ENCODE measurements around the gene CHST2.
A peak's percentile ranks its signal among the peaks of the same experiment; 100 is the strongest.

CHST2 gene

DNA sequence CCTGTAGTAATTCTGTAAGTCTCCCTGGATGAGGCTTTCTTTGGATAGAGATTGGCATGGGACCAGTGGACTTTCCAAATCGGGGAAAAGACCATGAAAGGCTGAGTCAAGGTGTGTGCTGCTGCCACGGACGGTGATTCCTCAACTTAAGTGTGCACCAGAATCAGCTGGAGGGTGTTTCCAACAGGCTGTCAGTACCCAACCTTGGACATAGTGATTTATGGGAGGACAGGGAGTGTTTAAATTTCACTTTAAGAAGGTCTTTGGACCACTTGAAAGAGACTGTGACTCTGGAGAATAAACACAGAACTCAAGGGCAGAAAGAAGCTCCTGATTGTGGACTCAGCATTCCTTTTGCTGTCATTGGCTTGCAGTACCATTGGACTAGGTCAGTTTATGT, 20.4 kb upstream of the CHST2 start:
- DNase-seq: no peak

DNA sequence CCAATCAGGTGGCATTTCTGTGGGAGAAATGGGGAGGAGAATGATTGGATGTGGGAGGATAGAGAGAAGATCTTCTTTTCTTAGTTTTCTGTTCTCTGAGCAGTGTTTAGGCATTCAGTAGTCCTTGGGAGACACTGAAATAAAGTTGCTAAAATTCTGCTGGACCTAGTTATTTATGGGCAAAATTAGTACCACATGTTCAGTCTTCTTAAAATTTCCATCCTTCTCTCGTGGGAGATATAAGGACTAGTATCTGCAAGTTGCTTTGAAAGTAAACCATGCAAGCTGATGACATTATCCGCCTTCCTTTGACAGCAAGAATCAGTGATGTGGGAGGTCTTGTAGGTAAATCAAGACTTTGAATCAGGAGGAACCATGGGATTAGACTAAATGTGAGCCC, 19.9 kb upstream of the CHST2 start:
- no peak for DNase-seq

DNA sequence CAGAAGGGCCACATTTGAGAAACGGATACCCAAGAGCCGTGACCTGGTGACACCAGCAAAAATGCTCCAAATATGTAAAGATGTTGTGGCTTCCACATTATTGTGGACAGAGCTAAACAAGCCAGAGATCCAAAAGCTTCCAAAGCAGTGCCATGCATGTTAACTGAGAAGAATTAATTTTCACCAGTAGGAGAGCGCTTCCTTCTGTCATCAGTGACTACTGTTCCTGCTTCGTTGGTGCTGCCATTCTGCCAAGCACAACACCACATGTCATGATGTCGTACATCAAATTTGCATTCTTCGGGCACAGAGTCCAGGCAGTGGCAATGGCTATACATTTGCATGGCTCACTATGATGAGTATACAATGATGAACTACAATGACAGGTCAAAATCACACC, 19.1 kb upstream of the CHST2 start:
- no peak for DNase-seq

DNA sequence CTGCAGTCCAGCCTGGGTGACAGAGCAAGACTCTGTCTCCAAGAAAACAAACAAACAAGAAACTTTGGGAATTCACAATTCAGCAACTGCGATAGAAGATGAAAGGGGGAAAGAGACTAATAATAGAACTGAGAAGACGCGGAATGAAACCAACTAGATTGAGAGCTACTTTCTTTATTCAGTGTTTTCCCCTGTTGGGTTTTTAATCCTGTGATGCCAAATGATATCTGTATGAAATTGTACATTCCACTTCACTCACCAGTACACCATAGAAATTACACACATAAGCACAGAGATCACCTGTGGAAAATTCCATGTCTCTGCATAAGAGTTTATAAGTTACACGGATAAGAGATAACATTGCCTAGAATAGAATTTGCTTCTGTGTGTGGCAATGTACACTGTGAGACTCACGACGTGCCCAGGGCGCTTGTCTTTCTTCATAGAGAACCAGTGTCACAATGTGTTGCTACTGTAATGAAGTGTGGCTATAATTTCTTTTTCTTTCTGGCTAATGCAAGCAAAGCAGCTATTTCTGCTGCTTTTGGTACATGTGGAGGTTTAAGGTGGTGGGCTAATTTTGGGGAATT, 17.7 kb upstream of the CHST2 start:
- DNase-seq: no peak

DNA sequence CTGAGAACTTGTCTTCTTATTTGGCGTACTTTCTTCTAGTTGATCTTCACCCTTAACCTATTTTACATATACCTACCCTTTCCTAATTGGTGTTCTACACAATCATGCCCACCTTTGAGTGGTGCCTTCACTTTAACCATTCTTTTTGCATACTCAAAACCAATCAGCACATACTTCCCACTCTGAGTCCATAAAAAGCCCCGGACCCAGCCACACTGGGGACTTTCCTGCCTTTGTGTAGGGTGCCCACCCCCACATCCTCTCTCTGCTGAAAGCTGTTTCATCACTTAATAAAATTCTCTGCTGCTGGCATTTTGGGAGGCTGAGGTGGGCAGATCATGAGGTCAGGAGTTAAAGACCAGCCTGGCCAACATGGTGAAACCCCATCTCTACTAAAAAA, 15.9 kb upstream of the CHST2 start:
- DNase-seq: no peak

DNA sequence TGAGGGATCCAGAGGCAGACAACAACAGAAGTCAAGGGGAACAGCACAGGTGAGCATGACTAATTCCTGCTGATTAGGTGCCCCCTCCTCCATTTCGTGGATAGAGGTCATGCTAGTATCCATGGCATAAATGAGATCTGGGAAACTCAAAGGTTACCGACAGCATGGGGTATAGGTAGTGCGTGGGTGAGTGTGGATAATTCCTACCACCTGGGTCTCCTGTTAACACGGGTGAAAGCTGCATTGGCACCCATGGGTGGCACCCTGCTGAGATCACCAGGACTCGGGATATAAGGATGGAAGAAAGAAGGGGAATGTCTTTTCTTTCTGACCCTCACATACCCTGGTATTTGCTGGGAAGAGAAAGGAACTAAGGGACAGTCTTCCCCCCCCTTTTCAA, 14.4 kb upstream of the CHST2 start:
- no peak for DNase-seq

DNA sequence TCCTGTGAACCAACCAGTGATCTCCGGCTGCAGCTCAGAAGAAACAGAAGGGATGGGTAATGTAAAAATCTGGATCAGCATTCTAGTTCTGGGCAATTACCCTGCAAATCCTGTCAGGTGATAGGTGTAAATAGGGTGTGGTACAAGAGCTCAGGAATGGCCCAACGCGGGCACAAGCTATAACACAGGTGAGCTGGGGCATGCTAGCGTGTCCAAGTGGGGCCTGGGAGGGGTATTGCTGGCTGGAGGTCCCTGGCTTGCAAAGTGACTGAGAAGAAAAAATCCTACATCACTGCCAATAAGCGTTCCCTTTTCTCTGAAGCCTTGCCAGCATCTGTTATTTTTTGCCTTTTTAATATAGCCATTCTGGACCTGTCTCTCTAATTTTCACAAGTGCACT, 9.7 kb upstream of the CHST2 start:
- DNase-seq: no peak

DNA sequence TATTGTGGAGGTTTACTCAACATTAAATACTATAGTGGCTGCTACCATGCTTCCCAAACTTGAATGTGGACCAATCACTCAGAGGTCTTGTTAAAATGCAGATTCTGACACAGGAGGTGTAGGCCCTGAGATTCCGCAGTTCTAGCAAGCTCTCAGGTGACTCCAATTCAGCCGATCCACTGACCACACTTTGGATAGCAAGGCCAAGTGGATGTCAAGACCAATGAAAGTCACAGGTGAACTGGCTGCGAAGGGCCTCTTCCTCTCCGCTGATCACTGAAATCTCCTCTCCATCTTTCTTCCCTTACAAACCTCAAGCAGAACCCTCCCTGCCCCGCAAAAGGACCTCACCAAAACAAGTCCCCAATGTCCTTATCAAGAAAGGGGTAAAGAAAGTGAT, 9.2 kb upstream of the CHST2 start:
- DNase-seq: no peak

DNA sequence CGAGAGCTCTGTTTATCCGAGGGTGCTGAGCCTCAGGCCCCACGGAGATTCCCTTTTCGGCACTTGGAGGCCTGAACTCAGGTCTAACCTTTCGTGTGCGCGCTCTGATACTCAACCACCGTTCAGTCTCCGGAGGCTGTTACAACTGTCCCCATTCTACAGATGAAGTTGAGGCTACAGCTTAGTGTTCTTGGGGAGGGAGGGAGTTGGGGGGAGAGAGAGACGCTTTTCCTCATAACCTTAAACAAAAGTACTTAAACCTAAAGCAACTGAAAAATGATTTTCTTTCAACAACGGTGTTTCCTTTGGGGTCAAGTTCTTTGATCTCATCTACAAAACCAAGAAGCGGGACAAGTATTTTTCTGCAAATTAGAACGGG, 952 bp upstream of the CHST2 start:
- no peak for DNase-seq

DNA sequence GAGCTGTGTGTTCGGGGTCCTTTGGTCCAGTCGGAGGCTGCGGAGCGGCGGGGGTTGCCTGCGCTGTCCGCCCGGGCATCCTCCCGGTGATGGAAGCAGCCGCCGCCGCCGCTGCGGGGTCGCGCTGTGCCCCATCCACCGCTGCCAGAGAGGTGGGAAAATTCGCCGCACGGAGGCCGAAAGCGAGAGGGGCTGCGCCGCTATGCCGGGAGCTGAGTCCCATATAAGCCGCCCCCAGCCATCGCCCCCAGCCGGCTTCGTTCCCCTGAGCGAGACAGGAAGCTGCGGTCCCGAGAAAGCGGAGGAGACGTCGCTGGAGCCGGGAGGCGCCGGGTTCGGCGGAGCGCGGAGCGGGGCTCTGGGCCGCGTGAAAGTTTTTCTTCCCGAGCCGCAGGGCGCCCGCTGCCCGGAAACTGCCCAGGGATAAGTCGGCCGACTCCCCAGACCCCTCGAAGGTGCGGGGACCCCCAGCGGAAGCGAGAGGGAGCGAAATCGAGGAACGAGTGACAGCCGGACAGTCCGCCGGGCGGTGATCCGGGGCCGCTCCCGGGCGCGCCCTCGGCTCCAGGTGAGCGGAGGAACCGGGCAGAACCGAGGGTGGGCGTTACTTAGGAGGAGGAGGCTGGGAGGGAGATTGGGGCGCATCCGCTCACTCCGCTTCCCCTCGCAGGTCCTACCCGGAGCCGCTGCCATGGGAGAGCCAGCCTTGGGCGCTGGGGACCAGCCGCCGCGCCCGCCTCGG, 574 bp downstream of the CHST2 start:
- peak; percentile 27 to 33 for DNase-seq

DNA sequence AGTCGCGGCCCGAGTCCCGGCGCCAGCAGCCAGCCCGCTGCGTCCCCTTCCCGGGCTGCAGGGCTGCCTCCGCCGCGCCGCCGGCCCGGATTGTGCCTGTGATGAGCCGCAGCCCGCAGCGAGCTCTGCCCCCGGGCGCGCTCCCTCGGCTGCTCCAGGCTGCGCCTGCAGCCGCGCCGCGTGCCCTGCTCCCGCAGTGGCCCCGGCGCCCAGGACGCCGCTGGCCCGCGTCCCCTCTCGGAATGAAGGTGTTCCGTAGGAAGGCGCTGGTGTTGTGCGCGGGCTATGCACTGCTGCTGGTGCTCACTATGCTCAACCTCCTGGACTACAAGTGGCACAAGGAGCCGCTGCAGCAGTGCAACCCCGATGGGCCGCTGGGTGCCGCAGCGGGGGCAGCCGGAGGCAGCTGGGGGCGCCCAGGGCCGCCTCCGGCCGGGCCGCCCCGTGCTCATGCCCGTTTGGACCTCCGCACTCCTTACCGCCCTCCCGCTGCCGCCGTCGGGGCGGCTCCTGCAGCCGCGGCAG, 1.2 kb downstream of the CHST2 start:
- DNase-seq: peak; percentile 21 to 34

DNA sequence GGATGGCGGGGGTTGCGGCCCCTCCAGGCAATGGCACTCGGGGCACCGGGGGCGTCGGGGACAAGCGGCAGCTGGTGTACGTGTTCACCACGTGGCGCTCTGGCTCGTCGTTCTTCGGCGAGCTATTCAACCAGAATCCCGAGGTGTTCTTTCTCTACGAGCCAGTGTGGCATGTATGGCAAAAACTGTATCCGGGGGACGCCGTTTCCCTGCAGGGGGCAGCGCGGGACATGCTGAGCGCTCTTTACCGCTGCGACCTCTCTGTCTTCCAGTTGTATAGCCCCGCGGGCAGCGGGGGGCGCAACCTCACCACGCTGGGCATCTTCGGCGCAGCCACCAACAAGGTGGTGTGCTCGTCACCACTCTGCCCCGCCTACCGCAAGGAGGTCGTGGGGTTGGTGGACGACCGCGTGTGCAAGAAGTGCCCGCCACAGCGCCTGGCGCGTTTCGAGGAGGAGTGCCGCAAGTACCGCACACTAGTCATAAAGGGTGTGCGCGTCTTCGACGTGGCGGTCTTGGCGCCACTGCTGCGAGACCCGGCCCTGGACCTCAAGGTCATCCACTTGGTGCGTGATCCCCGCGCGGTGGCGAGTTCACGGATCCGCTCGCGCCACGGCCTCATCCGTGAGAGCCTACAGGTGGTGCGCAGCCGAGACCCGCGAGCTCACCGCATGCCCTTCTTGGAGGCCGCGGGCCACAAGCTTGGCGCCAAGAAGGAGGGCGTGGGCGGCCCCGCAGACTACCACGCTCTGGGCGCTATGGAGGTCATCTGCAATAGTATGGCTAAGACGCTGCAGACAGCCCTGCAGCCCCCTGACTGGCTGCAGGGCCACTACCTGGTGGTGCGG, 1.9 kb downstream of the CHST2 start:
- DNase-seq: peak; percentile 58 to 68

DNA sequence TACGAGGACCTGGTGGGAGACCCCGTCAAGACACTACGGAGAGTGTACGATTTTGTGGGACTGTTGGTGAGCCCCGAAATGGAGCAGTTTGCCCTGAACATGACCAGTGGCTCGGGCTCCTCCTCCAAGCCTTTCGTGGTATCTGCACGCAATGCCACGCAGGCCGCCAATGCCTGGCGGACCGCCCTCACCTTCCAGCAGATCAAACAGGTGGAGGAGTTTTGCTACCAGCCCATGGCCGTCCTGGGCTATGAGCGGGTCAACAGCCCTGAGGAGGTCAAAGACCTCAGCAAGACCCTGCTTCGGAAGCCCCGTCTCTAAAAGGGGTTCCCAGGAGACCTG, 2.5 kb downstream of the CHST2 start:
- no peak for DNase-seq

DNA sequence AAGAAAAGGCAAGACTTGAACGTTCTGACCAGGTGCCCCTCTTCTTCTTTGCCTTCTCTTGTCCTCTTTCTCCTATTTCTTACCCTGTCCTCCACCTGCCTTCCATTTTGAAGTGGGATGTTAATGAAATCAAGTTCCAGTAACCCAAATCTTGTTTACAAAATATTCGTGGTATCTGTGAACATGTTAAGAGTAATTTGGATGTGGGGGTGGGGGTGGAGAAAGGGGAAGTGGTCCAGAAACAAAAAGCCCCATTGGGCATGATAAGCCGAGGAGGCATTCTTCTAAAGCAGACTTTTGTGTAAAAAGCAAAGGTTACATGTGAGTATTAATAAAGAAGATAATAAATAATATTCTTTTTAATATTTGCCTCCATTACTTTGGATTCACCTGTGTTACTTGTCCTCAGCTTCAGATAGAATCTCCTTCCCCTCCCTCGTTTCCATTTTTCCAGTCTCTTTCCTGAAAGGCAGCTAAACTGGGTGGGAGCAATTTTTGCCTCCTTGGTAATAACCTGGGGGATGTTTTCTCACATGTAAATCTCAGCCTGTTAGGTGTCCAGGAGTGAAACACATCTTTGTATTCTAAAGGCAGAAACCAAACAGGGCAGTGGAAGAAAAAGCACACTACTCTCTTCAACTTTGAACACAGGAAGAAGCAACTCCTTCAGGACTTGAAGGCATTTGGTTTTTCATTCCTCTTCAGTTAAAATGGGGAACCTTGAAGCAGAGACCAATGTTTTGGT, 3.2 kb downstream of the CHST2 start:
- no peak for DNase-seq

DNA sequence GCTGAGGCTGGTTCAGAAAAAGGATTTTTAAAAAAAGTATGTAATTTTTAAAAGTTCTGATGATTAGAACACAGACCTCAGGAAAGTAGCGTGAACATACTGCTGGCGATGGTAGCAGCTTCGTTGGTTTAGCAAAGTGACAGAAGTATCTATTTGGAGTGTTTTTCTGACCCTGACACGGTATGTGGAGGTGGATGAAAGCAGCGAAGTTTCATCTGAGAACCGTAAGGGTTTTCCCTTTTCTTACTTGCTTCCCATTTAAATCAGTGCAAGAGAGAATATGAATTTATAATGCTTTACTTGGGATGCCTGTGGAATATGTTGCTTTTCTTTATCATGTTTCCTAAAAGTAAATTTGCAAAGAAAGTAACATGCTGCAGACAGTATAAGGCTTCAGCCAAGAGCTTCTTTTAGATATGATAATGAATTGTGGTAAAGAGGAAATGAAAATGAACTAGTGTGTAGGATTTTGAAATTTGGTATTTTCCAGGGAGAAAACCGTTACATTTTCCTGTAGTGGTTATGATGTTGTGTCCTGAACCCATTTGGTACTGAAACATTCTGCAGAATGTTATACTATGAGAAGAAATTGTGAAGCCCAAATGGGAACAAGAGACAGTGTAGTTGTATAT, 3.9 kb downstream of the CHST2 start:
- DNase-seq: no peak

DNA sequence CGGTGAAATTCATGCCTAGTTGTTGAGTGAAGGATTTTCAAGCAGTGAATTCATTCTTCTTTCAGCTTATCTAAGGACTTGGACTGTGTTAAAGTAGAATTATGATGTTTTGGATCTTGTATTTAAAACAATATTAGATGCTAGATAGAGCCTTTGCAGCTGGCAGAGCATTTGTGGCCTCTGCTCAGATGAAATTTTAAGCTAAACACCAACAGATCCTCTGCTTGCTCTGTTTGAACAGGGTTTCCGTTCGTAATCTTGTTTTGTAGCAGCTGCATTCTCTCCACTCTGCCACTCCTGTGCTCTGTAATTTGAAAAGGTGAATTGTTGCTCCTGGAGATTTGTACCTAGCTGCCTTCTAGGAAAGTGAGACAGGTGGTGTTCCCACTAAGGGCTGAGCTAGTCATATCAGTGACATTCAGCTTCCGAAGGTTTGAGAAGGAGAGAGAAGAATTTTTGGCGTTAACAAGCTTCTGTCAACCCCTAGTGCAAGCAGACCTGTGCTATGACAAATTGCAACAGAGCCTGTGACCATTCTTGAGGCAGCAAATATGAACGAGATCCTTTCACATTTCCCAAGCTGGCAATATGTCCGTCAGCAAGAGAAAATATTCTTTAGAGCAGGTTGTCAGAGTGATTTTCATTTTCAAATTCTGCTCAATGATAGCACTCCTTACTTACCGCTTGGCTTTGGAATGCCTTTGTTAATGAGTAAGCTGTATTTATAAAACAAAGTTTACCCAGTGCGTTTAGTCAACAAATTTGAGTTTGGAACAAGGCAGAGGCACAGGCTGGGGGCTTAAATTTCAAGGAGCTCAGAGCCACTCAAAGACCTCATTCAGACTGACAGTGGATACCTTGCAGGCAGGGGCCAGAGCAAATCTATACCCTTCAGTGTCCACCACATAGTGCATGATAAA, 5.3 kb downstream of the CHST2 start:
- DNase-seq: no peak

DNA sequence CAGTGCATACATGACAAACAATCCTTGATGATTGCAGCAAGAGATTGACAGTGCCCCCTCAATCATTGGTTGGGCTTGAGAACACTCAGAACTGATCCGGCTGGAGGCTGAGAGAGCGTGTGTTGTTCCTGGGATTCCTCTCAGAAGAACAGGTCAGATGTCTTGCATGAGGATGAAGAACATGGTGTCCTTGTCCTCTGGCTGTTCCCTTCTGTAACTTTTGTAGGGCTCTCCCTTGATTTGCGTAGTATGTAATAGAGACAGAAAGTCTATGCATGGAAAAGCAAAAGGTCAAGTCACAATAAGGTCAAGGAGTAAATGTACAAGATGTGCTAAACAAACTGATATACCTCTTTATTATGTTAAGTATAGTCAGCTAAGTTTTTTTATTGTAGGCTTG, 8.2 kb downstream of the CHST2 start:
- no peak for DNase-seq

DNA sequence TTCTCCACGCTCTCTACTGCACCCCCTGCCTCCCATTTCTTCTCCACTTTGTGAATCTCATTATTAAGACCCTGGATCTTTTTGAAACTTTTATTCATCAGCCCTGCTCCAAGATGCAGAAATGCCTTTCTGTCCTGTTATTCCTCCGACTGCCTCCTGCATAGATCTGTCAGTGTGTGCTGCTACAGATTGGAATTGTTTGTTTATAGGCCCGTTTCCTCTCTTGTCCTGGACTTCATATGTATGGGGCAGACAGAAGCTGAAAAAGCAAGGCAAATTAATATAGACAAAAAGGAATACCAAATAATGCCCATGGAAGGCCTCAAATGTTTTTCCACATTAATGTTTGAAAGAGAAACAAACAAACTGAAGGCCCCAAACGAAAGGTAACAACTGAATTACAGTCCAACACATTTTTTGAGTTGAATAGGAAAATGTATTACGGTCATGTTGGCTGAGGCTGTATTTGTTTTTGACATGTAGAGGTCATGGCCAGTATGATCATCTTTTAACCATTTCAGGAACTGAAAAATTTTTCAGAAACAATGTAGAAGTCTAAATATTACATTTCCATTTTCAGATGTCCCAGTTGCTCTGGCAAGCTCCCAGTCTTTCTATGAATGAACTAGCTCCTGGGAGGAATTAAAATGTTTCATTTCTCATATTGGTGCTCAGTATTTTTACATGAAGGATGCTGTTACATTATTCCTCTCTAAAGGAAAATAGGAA, 8.8 kb downstream of the CHST2 start:
- DNase-seq: no peak

DNA sequence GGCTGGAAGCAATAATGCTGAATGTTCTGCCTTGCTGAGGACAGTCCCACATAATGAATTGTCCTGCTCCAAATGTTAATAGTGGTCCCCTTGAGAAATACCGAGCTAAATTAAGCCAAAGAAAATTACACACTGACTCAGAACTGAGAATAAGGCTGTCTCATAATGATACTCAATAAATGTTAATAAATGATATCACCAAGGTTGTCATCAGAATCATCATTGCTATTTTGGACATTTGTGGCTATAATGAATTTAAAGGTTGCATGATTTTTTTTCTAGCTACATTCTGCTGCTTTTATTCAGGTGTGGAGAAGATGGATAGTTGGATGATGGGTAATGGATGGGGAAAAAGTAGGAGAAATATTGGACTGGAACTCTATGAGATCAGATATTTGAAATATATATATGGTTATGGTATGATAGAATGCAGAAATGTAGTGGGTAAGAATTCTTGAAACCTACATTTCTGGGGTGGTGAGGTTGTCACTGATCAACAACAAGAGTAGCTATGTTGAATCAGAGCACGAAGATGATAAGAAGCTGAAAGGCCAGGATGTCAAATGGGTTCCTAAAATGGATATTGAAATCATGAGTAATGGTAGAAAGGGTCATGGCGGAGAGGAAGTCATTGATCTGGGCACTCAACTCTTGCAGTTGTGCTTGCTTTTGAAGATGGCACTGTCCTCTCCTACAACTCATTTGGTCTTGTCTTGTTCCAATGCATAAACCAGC, 12.8 kb downstream of the CHST2 start:
- no peak for DNase-seq

DNA sequence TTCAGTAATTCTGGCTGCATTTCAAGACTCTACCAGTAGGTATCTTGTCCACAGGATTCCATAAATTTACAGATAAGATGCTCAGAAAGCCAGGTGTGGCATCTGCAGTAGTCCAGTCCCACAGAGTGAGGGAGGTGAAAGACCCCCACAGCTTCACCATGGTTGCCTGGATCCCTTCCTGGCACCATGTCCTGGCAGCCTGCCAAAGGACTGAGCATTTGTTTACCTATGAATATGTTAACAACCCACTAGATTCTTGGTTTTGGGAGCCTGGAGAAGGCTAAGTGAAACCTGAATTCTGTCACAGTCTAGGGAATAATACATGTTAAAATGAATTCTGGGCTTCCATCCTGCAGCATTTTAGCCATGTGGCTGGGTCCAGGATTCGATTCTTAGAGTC, 14.9 kb downstream of the CHST2 start:
- DNase-seq: no peak

Measured in stimulated activated CD4-positive, alpha-beta T cell treated with anti-CD3 and anti-CD28 coated beads, Interleukin-2, amount 100 ng/mL, for 48 hours (primary cell).